Left lung (tissue), 10 donors: ENCODE results near the gene HES4. TPM values are rescaled to one million over a fixed set of nuclear protein-coding genes. Genes with fewer than 3 reads are reported as not detected.

ENCODE experiments used
- ATAC-seq: fragments of 200-7000 bp; cut with Tn5 transposase; one replicate; pipeline ENCODE4 v1.9.1; 2020; ENCODE audit warnings: moderate library complexity
- DNase-seq, 4 donors: peaks; one replicate each; pipeline ENCODE4 v3.0.0-alpha.2; 2013 to 2020
- H3K27ac ChIP-seq, 2 donors: fragments of 200-600 bp; sonication (generic) in 1 of 2; one replicate each; pipeline versions ENCODE4 v1.5.0 to v1.8.0; 2020 to 2021
- H3K27me3 ChIP-seq, 2 donors: fragments of 200-600 bp; sonication (generic) in 1 of 2; one replicate each; pipeline versions ENCODE4 v1.5.0 to v1.8.0; 2020 to 2021
- H3K36me3 ChIP-seq, 2 donors: fragments of 200-600 bp; sonication (generic) in 1 of 2; one replicate each; pipeline versions ENCODE4 v1.5.0 to v1.8.0; 2020 to 2021
- H3K4me1 ChIP-seq, 2 donors: fragments of 200-600 bp; one replicate each; pipeline ENCODE4 v1.8.0; 2021
- H3K4me3 ChIP-seq, 2 donors: fragments of 200-600 bp; sonication (generic) in 1 of 2; one replicate each; pipeline versions ENCODE4 v1.5.0 to v1.8.0; 2020 to 2021; ENCODE audit warnings: mild to moderate bottlenecking in 1 of 2
- H3K9me3 ChIP-seq, 2 donors: fragments of 200-600 bp; sonication (generic) in 1 of 2; one replicate each; pipeline versions ENCODE4 v1.5.0 to v1.8.0; 2020 to 2021
- CTCF ChIP-seq, 2 donors: fragments of 200-600 bp; sonication (generic) in 1 of 2; IDR thresholded peaks; one replicate each; pipeline versions ENCODE4 v1.5.0 to v1.8.0; 2021; ENCODE audit warnings: antibody characterized with exemption in 2 of 2
- intact Hi-C, 2 donors: fragments of 100-400 bp; cut with DNase I; formaldehyde crosslinking; loops; one replicate each; pipeline versions ENCODE4 v1.11.2 to v1.14.2; 2022
- polyA plus RNA-seq, 6 donors: library from polyadenylated mRNA; unstranded; fragments of 120-200 nt; gene quantifications; one replicate each; pipeline ENCODE4 v1.2.1, GENCODE V29; 2013; ENCODE audit not compliant: insufficient read length in 6 of 6
- total RNA-seq, 2 donors: library from RNA; stranded (reverse); fragmentation: NEBNext Ultra II Directional; extraction: Animal tissue kit (Norgen Biotek cat#: 25700); gene quantifications; one replicate each; pipeline ENCODE4 v1.2.1, GENCODE V29; 2021
- donor health status: DM: no; HTN: yes; CAD: no.
- donor health status: DM: no; HTN: no; CAD: no.

The HES4 gene
- total and polyA plus RNA-seq, 8 donors, result 4.4 to 37.5 (median 10.2) TPM

GRCh38 chr1:1043921-1044320, 44.0 kb upstream of the HES4 start:
- Histone ChIP-seq H3K27me3 (peaks cover 0 to 26% of the 10 kb centered on the region in 2 donors), H3K4me1 (peaks cover 13 to 17% of the 10 kb centered on the region in 2 donors), H3K27ac (no peak overlapping the region), H3K4me3 (no peak overlapping the region), H3K9me3 (no peaks in the 10 kb centered on the region), H3K36me3 (peaks cover 0 to 53% of the 10 kb centered on the region in 2 donors)
- intact Hi-C loops, result no loop called here
- no peak for DNase-seq
- no peak for ATAC-seq
- no peak for TF ChIP-seq CTCF (IDR thresholded peaks at IDR 0.05)

GRCh38 chr1:1043411-1043810, 43.5 kb upstream of the HES4 start:
- no peak for TF ChIP-seq CTCF (IDR thresholded peaks at IDR 0.05)
- H3K27ac ChIP-seq, result no peak overlapping the region
- H3K9me3 ChIP-seq, result no peaks in the 10 kb centered on the region
- H3K27me3 ChIP-seq, result peaks cover 0 to 31% of the 10 kb centered on the region in 2 donors
- H3K36me3 ChIP-seq, result peaks cover 0 to 53% of the 10 kb centered on the region in 2 donors
- no peak for ATAC-seq
- DNase-seq, result no peak
- intact Hi-C loops, result no loop called here
- no peak overlapping the region for H3K4me3 ChIP-seq
- peaks cover 13 to 19% of the 10 kb centered on the region in 2 donors for H3K4me1 ChIP-seq

GRCh38 chr1:1042835-1043234, 42.9 kb upstream of the HES4 start:
- Histone ChIP-seq H3K27ac (no peak overlapping the region), H3K4me3 (no peak overlapping the region), H3K4me1 (peaks cover 13 to 19% of the 10 kb centered on the region in 2 donors), H3K9me3 (no peaks in the 10 kb centered on the region), H3K27me3 (peaks cover 0 to 36% of the 10 kb centered on the region in 2 donors), H3K36me3 (peaks cover 0 to 50% of the 10 kb centered on the region in 2 donors)
- no peak for TF ChIP-seq CTCF (IDR thresholded peaks at IDR 0.05)
- DNase-seq (no peak), ATAC-seq (no peak)
- intact Hi-C loops, result no loop called here

- intact Hi-C loops, result no loop called here
- no peak overlapping the region for H3K27ac ChIP-seq
- H3K4me1 ChIP-seq, result peaks cover 13 to 19% of the 10 kb centered on the region in 2 donors
- ATAC-seq, result no peak
- H3K4me3 ChIP-seq, result no peak overlapping the region
- no peak for TF ChIP-seq CTCF (IDR thresholded peaks at IDR 0.05)
- DNase-seq, result no peak
- no peaks in the 10 kb centered on the region for H3K9me3 ChIP-seq
- H3K36me3 ChIP-seq, result peaks cover 0 to 40% of the 10 kb centered on the region in 2 donors
- H3K27me3 ChIP-seq, result peaks cover 0 to 46% of the 10 kb centered on the region in 2 donors
Measured at GRCh38 chr1:1041873-1042272, 42.0 kb upstream of the HES4 start.

- Histone ChIP-seq H3K4me3 (no peak overlapping the region), H3K36me3 (peaks cover 0 to 33% of the 10 kb centered on the region in 2 donors), H3K9me3 (no peaks in the 10 kb centered on the region), H3K27ac (no peak overlapping the region), H3K27me3 (peaks cover 0 to 52% of the 10 kb centered on the region in 2 donors), H3K4me1 (peaks cover 13 to 19% of the 10 kb centered on the region in 2 donors)
- TF ChIP-seq CTCF (IDR thresholded peaks at IDR 0.05), result no peak
- ATAC-seq (no peak), DNase-seq (no peak)
- intact Hi-C loops, result no loop called here
Measured at GRCh38 chr1:1041092-1041523, 41.2 kb upstream of the HES4 start.
